Mesenchymal stem cell (in vitro differentiated cells and primary cell): ENCODE data around the gene FIGN.

Experiments
- DNase-seq: peaks from one replicate; pipeline ENCODE4 v3.0.0-alpha.2; 2013
- H2AFZ ChIP-seq: one replicate; pipeline ENCODE4 v1.6.1; 2013; ENCODE audit warnings: low read depth, mild to moderate bottlenecking, control low read depth, inconsistent platforms, low read length, moderate library complexity
- H2AK5ac ChIP-seq: 2 replicates; pipeline ENCODE4 v1.6.1; 2013; ENCODE audit warnings: low read length, moderate library complexity, mild to moderate bottlenecking, inconsistent platforms; ENCODE audit not compliant: severe bottlenecking
- H2BK120ac ChIP-seq: one replicate; pipeline ENCODE4 v1.6.1; 2013; ENCODE audit warnings: low read depth, mild to moderate bottlenecking, inconsistent platforms, low read length, moderate library complexity
- H2BK12ac ChIP-seq, 2 experiments: one replicate each; pipeline ENCODE4 v1.6.1; 2013; ENCODE audit warnings: inconsistent platforms in 2 of 2, low read length in 2 of 2, mild to moderate bottlenecking in 2 of 2, moderate library complexity in 2 of 2, control low read depth in 1 of 2
- H2BK15ac ChIP-seq: one replicate; pipeline ENCODE4 v1.6.1; 2013; ENCODE audit warnings: mild to moderate bottlenecking, low read depth, inconsistent platforms; ENCODE audit not compliant: poor library complexity, severe bottlenecking
- H2BK5ac ChIP-seq: 2 replicates; pipeline ENCODE4 v1.6.1; 2013; ENCODE audit warnings: low read depth, mild to moderate bottlenecking, low read length, control low read depth, inconsistent platforms; ENCODE audit not compliant: poor library complexity, severe bottlenecking
- H3K14ac ChIP-seq, 2 experiments: one replicate each; pipeline ENCODE4 v1.6.1; 2013; ENCODE audit warnings: inconsistent platforms in 2 of 2, low read length in 2 of 2, control low read depth in 1 of 2, mild to moderate bottlenecking in 1 of 2, moderate library complexity in 1 of 2
- H3K18ac ChIP-seq, 2 experiments: one replicate each; pipeline ENCODE4 v1.6.1; 2013; ENCODE audit warnings: inconsistent platforms in 2 of 2, low read length in 2 of 2, control low read depth in 1 of 2, low read depth in 1 of 2, mild to moderate bottlenecking in 1 of 2
- H3K23ac ChIP-seq, 2 experiments: one replicate each; pipeline ENCODE4 v1.6.1; 2013; ENCODE audit warnings: inconsistent platforms in 2 of 2, low read length in 2 of 2, mild to moderate bottlenecking in 2 of 2, moderate library complexity in 2 of 2, control low read depth in 1 of 2
- H3K27ac ChIP-seq: 2 replicates; pipeline ENCODE4 v1.5.1; 2013; ENCODE audit warnings: mild to moderate bottlenecking, moderate library complexity, low read length, control low read depth, inconsistent platforms; ENCODE audit not compliant: poor library complexity, severe bottlenecking
- H3K27me3 ChIP-seq, 2 experiments: 2 replicates each; pipeline versions ENCODE4 v1.6.1 to v1.7.0; 2013; ENCODE audit warnings: low read length in 2 of 2, mild to moderate bottlenecking in 2 of 2, moderate library complexity in 2 of 2, control low read depth in 1 of 2, inconsistent platforms in 1 of 2; ENCODE audit not compliant: control insufficient read depth in 1 of 2, insufficient read depth in 1 of 2
- H3K36me3 ChIP-seq, 2 experiments: 2 replicates each; pipeline versions ENCODE4 v1.6.1 to v1.7.0; 2013; ENCODE audit warnings: low read length in 2 of 2, control low read depth in 1 of 2, inconsistent platforms in 1 of 2, low read depth in 1 of 2, mild to moderate bottlenecking in 1 of 2; ENCODE audit not compliant: insufficient read depth in 2 of 2, control insufficient read depth in 1 of 2
- H3K4ac ChIP-seq, 2 experiments: one replicate each; pipeline ENCODE4 v1.6.1; 2013; ENCODE audit warnings: inconsistent platforms in 2 of 2, low read length in 2 of 2, mild to moderate bottlenecking in 2 of 2, moderate library complexity in 2 of 2, control low read depth in 1 of 2, low read depth in 1 of 2
- H3K4me1 ChIP-seq: 2 replicates; pipeline ENCODE4 v1.6.1; 2013; ENCODE audit warnings: low read depth, low read length, control low read depth; ENCODE audit not compliant: control insufficient read depth, insufficient read depth
- H3K4me2 ChIP-seq: 2 replicates; pipeline ENCODE4 v1.6.1; 2013; ENCODE audit warnings: low read length, mild to moderate bottlenecking, inconsistent platforms; ENCODE audit not compliant: poor library complexity, severe bottlenecking
- H3K4me3 ChIP-seq, 2 experiments: 2 replicates each; pipeline versions ENCODE4 v1.5.1 to v1.7.0; 2013; ENCODE audit warnings: low read length in 2 of 2, mild to moderate bottlenecking in 2 of 2, control low read depth in 1 of 2, low read depth in 1 of 2; ENCODE audit not compliant: insufficient read depth in 1 of 2
- H3K79me1 ChIP-seq: replicated peaks from 2 replicates; pipeline ENCODE4 v1.6.1; 2013; ENCODE audit warnings: mild to moderate bottlenecking, control low read depth, low read length, inconsistent platforms; ENCODE audit not compliant: poor library complexity, severe bottlenecking
- H3K9ac ChIP-seq: 2 replicates; pipeline ENCODE4 v1.7.0; 2013; ENCODE audit warnings: mild to moderate bottlenecking, low read length, moderate library complexity
- H3K9me3 ChIP-seq: 2 replicates; pipeline ENCODE4 v1.7.0; 2013; ENCODE audit warnings: mild to moderate bottlenecking, low read length; ENCODE audit not compliant: control insufficient read depth
- H4K8ac ChIP-seq: one replicate; pipeline ENCODE4 v1.6.1; 2013; ENCODE audit warnings: inconsistent platforms, mild to moderate bottlenecking, low read length, moderate library complexity
- H4K91ac ChIP-seq: one replicate; pipeline ENCODE4 v1.6.1; 2013; ENCODE audit warnings: mild to moderate bottlenecking, low read length, inconsistent platforms
- WGBS: methylation state at CpG from one replicate; pipeline ENCODE4 v1.1.7; 2013; ENCODE audit warnings: mixed read lengths; 5-methylcytosine and 5-hydroxymethylcytosine counted together

Gene FIGN

GRCh38 chr2:163771596-163771995 lies 35.8 kb upstream of the FIGN start:
- H3K4me2 ChIP-seq = no peak overlapping the region
- no peaks in the 10 kb centered on the region for H3K36me3 ChIP-seq
- 61% methylated on average over 3 of the region's 4 CpGs for WGBS
- no peak overlapping the region for H3K23ac ChIP-seq
- H3K9ac ChIP-seq = no peak overlapping the region
- no peaks in the 10 kb centered on the region for H3K4me1 ChIP-seq
- H3K4me3 ChIP-seq = no peak overlapping the region
- H2AK5ac ChIP-seq = no peak overlapping the region
- H2BK5ac ChIP-seq = no peak overlapping the region
- no peak overlapping the region for H2BK12ac ChIP-seq
- H3K14ac ChIP-seq = no peak overlapping the region
- no peaks in the 10 kb centered on the region for H3K27me3 ChIP-seq
- H3K4ac ChIP-seq = no peak overlapping the region
- no peak overlapping the region for H2BK15ac ChIP-seq
- no peak overlapping the region for H2AFZ ChIP-seq
- H4K91ac ChIP-seq = no peak overlapping the region
- H3K79me1 ChIP-seq = no peaks in the 10 kb centered on the region
- H3K27ac ChIP-seq = no peak overlapping the region
- DNase-seq = no peak
- H2BK120ac ChIP-seq = no peak overlapping the region
- no peak overlapping the region for H4K8ac ChIP-seq
- H3K18ac ChIP-seq = no peak overlapping the region
- no peaks in the 10 kb centered on the region for H3K9me3 ChIP-seq

GRCh38 chr2:163768881-163769695 lies 33.3 kb upstream of the FIGN start:
- H3K4me1 ChIP-seq = no peaks in the 10 kb centered on the region
- no peak overlapping the region for H2BK12ac ChIP-seq
- H2AK5ac ChIP-seq = no peak overlapping the region
- H3K36me3 ChIP-seq = no peaks in the 10 kb centered on the region
- no peaks in the 10 kb centered on the region for H3K27me3 ChIP-seq
- no peak overlapping the region for H2AFZ ChIP-seq
- 91% methylated on average over 7 of the region's 7 CpGs for WGBS
- no peak overlapping the region for H3K9ac ChIP-seq
- H3K4me2 ChIP-seq = no peak overlapping the region
- H3K4ac ChIP-seq = no peak overlapping the region
- no peaks in the 10 kb centered on the region for H3K9me3 ChIP-seq
- no peak overlapping the region for H2BK120ac ChIP-seq
- no peak overlapping the region for H2BK15ac ChIP-seq
- H3K79me1 ChIP-seq = no peaks in the 10 kb centered on the region
- H4K91ac ChIP-seq = no peak overlapping the region
- no peak overlapping the region for H3K14ac ChIP-seq
- DNase-seq = no peak
- no peak overlapping the region for H3K4me3 ChIP-seq
- H4K8ac ChIP-seq = no peak overlapping the region
- H3K18ac ChIP-seq = no peak overlapping the region
- no peak overlapping the region for H3K23ac ChIP-seq
- no peak overlapping the region for H2BK5ac ChIP-seq
- H3K27ac ChIP-seq = no peak overlapping the region

- Histone ChIP-seq H4K8ac (no peak overlapping the region), H3K18ac (no peak overlapping the region), H3K9ac (no peak overlapping the region), H3K4me1 (no peaks in the 10 kb centered on the region), H3K36me3 (no peaks in the 10 kb centered on the region), H3K79me1 (no peaks in the 10 kb centered on the region), H3K9me3 (no peaks in the 10 kb centered on the region), H4K91ac (no peak overlapping the region), H3K23ac (no peak overlapping the region), H2BK120ac (no peak overlapping the region), H3K4ac (no peak overlapping the region), H2AK5ac (no peak overlapping the region), H3K27me3 (no peaks in the 10 kb centered on the region), H2BK5ac (no peak overlapping the region), H3K27ac (no peak overlapping the region), H3K4me2 (no peak overlapping the region), H2BK15ac (no peak overlapping the region), H3K14ac (no peak overlapping the region), H3K4me3 (no peak overlapping the region), H2BK12ac (no peak overlapping the region), H2AFZ (no peak overlapping the region)
- no peak for DNase-seq
- WGBS = 84% methylated on average over 3 of the region's 4 CpGs
Measured at GRCh38 chr2:163767097-163767496, 31.3 kb upstream of the FIGN start.

- Histone ChIP-seq H4K8ac (no peak overlapping the region), H3K9me3 (no peaks in the 10 kb centered on the region), H3K79me1 (no peaks in the 10 kb centered on the region), H3K4me2 (no peak overlapping the region), H3K14ac (no peak overlapping the region), H2BK12ac (no peak overlapping the region), H2AFZ (no peak overlapping the region), H3K27ac (no peak overlapping the region), H2AK5ac (no peak overlapping the region), H4K91ac (no peak overlapping the region), H3K27me3 (no peaks in the 10 kb centered on the region), H2BK5ac (no peak overlapping the region), H3K4ac (no peak overlapping the region), H2BK15ac (no peak overlapping the region), H3K36me3 (no peaks in the 10 kb centered on the region), H3K4me1 (no peaks in the 10 kb centered on the region), H3K4me3 (no peak overlapping the region), H3K23ac (no peak overlapping the region), H2BK120ac (no peak overlapping the region), H3K9ac (no peak overlapping the region), H3K18ac (no peak overlapping the region)
- no peak for DNase-seq
- 89% methylated on average over 3 of the region's 3 CpGs for WGBS
Measured at GRCh38 chr2:163764566-163764965, 28.8 kb upstream of the FIGN start.
